Measurements from ENCODE around the gene OR2V1.
"Not testable (repeated sequence)": the region's sequence is repeated elsewhere in the genome, so short reads cannot be mapped to it uniquely, and the experiment has no call there.

Gene OR2V1, protein sequence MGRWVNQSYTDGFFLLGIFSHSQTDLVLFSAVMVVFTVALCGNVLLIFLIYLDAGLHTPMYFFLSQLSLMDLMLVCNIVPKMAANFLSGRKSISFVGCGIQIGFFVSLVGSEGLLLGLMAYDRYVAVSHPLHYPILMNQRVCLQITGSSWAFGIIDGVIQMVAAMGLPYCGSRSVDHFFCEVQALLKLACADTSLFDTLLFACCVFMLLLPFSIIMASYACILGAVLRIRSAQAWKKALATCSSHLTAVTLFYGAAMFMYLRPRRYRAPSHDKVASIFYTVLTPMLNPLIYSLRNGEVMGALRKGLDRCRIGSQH

DNA sequence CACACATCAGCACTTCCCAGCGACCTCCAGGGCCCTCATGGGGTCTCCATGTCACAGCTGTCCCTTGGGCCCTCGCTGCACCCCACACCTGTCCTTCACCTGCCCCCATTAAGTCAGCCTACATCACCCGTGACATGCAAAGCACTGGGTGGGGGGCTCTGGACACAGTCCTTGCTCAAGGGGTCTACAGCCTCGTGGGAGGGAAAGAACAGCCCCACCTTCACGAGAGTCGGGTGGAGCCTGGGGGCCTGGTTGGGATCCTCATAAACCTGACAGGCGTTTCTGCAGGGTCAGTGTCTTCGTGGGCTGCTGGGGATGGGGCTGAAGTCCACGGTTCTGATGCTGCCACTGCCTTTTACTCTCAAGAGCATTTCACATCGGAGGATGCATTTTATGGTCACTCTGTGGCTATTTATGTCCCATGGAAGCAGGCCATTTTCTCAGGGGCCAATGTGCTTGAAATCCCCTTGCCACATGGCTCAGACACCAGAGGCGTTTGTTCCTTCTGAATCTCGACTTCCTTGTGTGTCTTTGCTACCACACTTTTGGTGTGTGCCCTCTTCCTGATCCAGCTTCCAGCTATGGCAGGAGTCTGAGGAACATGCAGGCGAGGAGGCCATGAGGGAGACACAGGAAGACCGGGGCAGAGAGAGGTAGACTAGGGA is at the start of gene OR2V1:
Gene OR2V1, minus strand, starts transcription at position 338 of the 665 bp plus-strand sequence. CDS start 5,865 bp downstream, outside the sequence.
- no peak for ATAC-seq (replicated peaks; ENCODE audit: extremely low read depth, poor library complexity, severe bottlenecking)
- H3K9me3 Mint-ChIP-seq = no peaks in the 10 kb centered on the region

DNA sequence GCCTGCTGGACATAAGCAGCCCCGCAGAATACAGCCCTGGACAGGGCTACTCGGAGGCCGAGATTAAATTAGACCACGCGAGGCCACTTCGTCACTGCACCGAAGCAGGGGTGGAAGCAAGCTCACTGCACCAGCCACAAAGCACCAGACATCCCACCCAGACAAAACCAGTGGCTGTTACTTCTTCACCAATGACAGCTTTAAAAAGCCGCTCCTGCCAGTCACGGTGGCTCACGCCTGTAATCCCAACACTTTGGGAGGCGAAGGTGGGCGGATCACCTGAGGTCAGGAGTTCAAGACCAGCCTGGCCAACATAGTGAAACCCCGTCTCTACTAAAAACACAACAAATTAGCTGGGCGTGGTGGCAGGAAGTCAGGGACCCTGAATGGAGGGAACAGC is 46.6 kb upstream of the OR2V1 start:
- not testable (repeated sequence) for DNase-seq (ENCODE audit: low spot score in 2 of 2); H3K9me3 Mint-ChIP-seq; H3K27ac Mint-ChIP-seq (ENCODE audit: low read depth); H3K4me3 Mint-ChIP-seq; H3K36me3 Mint-ChIP-seq (ENCODE audit: insufficient read depth); H3K27me3 Mint-ChIP-seq; ATAC-seq (replicated peaks; ENCODE audit: extremely low read depth, poor library complexity, severe bottlenecking)
- peaks cover 19% of the 10 kb centered on the region for H3K4me1 Mint-ChIP-seq

More for the DNA sequence above, at the start of gene OR2V1:
- H3K4me1 Mint-ChIP-seq = no peaks in the 10 kb centered on the region
- H3K27ac Mint-ChIP-seq (ENCODE audit: low read depth) = no peak within 1 kb of the TSS
- H3K4me3 Mint-ChIP-seq = no peak within 1 kb of the TSS
- no peak for DNase-seq (ENCODE audit: low spot score in 2 of 2)
- peaks cover 85% of the 10 kb centered on the region for H3K27me3 Mint-ChIP-seq
- H3K36me3 Mint-ChIP-seq (ENCODE audit: insufficient read depth) = no peaks in the 10 kb centered on the region

DNA sequence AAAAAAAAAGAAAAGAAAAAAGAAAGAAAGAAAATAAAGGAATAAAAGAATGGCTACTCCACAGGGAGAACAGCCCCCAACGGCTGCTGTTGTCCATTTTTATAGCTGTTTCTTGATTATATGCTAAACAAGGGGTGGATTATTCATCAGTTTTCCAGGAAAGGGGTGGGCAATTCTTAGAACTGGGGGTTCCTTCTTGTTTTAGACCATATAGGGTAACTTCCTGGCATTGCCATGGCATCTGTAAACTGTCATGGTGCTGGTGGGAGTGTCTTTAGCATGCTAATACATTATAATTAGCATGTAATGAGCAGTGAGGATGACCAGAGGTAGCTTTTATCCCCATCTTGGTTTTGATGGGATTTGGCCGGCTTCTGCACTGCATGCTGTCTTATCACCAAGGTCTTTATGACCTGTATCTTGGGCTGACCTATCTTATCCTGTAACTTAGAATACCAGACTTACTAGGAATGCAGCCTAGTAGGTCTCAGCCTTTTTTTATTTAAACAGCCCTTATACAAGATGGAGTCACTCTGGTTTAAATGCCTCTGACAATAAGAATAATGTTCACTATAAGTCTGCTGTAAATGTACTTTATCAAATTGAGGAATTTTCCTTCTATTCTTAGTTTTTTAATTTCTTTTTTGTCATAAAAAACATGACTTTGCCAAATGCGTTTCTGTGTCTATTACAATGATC is 45.4 kb upstream of the OR2V1 start:
- ATAC-seq (replicated peaks; ENCODE audit: extremely low read depth, poor library complexity, severe bottlenecking) = no peak
- no peaks in the 10 kb centered on the region for H3K27me3 Mint-ChIP-seq
- H3K4me1 Mint-ChIP-seq = peaks cover 13% of the 10 kb centered on the region
- H3K27ac Mint-ChIP-seq (ENCODE audit: low read depth) = no peak overlapping the region
- H3K9me3 Mint-ChIP-seq = no peaks in the 10 kb centered on the region
- H3K4me3 Mint-ChIP-seq = no peak overlapping the region
- H3K36me3 Mint-ChIP-seq (ENCODE audit: insufficient read depth) = peaks cover 7% of the 10 kb centered on the region
- no peak for DNase-seq (ENCODE audit: low spot score in 2 of 2)

DNA sequence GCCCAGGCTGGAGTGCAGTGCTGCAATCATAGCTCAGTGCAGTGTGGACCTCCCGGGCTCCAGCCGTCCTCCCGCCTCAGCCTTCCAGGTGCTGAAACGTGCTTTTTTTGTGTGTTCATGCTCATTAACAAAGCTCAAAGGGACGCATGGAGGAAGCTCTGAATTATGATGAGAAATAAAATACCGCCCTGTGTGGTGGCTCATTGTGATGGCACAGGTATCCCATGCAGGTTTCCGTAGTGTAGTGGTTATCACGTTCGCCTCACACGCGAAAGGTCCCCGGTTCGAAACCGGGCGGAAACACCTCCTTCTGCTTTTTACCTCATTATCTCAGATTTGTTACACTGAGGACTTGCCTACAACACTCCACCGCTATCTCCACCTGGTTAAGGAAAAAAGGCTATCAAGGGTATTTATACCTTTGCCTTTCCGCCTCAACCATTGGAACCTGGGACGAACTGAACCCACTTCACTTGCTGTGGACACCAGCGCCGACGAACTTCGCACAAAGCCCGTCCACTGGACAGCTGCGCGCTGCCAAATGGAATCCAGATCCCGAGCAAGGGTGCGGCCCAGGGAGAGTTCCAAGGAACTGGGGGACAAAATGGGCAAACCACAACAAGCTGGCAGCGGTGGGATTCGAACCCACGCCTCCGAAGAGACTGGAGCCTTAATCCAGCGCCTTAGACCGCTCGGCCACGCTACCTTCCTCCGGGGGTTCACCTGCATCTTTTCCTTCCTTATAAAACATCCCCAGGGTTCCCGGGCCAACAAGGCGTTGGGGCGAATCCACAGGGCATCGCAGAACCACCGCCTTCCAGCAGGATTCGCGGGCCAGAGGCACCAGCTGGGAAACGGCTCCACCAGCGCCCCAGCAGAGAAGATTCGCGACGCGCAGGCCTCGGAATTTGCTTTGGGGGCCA is 42.7 kb upstream of the OR2V1 start:
- Mint-ChIP-seq H3K27me3 (peaks cover 19% of the 10 kb centered on the region), H3K27ac (ENCODE audit: low read depth) (peak overlapping the region; percentile 85), H3K4me3 (peak overlapping the region; percentile 82), H3K9me3 (no peaks in the 10 kb centered on the region), H3K4me1 (peaks cover 31% of the 10 kb centered on the region), H3K36me3 (ENCODE audit: insufficient read depth) (peaks cover 22% of the 10 kb centered on the region)
- DNase-seq (ENCODE audit: low spot score in 2 of 2) (peak; percentile 39 to 67), ATAC-seq (replicated peaks; ENCODE audit: extremely low read depth, poor library complexity, severe bottlenecking) (peak; percentile 83)

DNA sequence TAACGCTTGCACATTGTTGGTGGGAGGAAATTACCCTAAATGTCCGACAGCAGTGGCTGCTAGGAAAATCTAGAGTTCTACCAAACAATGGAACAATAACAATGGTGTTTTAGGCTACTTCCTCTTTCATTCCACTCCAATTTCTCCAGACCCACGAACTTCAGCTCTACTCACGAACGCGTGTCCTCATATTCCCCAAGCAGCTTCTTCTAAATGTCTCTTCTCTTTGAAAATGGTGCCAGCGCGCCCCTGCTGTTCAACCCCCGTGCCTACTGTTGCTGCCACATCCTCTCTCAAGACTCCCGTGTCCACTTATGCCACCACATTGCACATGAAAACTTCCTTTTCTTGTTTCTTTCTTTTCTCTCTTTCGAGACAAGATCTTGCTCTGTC is 42.1 kb upstream of the OR2V1 start:
- ATAC-seq (replicated peaks; ENCODE audit: extremely low read depth, poor library complexity, severe bottlenecking) (peak; percentile 33), DNase-seq (ENCODE audit: low spot score in 2 of 2) (no peak)
- H3K27ac Mint-ChIP-seq (ENCODE audit: low read depth) = peak overlapping the region; percentile 85
- H3K27me3 Mint-ChIP-seq = peaks cover 23% of the 10 kb centered on the region
- H3K4me3 Mint-ChIP-seq = peak overlapping the region; percentile 82
- no peaks in the 10 kb centered on the region for H3K9me3 Mint-ChIP-seq
- peaks cover 25% of the 10 kb centered on the region for H3K36me3 Mint-ChIP-seq (ENCODE audit: insufficient read depth)
- H3K4me1 Mint-ChIP-seq = peaks cover 37% of the 10 kb centered on the region

DNA sequence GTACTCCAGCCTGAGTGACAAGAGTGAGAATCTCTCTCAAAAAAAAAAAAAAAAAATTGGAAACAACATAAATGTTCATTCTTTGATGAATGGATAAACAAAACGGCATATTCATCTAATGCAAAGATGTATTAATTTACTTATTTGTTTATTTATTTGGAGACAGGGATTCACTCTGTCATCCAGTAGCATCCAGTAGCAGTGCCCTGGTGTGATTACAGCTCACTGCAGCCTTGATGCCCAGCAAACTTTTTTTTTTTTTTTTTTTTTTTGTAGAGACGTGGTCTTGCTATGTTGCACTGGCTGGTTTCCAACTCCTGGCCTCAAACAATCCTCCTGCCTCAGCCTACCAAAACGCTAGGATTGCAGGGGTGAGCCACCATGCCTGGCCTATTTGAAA is 40.8 kb upstream of the OR2V1 start:
- H3K9me3 Mint-ChIP-seq = no peaks in the 10 kb centered on the region
- peaks cover 29% of the 10 kb centered on the region for H3K36me3 Mint-ChIP-seq (ENCODE audit: insufficient read depth)
- peaks cover 23% of the 10 kb centered on the region for H3K27me3 Mint-ChIP-seq
- DNase-seq (ENCODE audit: low spot score in 2 of 2) (no peak), ATAC-seq (replicated peaks; ENCODE audit: extremely low read depth, poor library complexity, severe bottlenecking) (no peak)
- H3K4me3 Mint-ChIP-seq = no peak overlapping the region
- H3K27ac Mint-ChIP-seq (ENCODE audit: low read depth) = no peak overlapping the region
- H3K4me1 Mint-ChIP-seq = peaks cover 48% of the 10 kb centered on the region

DNA sequence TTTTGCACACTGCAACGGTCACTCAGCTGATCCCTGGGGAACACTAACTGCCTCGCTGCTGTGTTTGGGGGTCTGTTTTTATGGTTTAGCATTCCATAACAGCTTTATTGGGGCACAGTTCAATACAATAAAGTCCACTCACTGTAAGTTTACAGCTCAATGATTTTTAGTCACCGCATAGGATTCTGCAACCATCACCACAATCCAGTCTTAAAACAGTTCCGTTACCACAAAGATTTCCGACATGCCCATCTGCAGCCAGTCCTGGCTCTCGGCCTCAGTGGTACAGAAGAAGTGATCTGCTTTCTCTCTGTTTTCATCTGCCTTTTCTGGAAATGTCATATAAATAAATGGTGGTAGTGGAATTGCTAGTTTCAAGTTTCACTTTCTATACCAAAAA is 40.0 kb upstream of the OR2V1 start:
- no peak overlapping the region for H3K27ac Mint-ChIP-seq (ENCODE audit: low read depth)
- peaks cover 51% of the 10 kb centered on the region for H3K4me1 Mint-ChIP-seq
- H3K9me3 Mint-ChIP-seq = no peaks in the 10 kb centered on the region
- no peak for ATAC-seq (replicated peaks; ENCODE audit: extremely low read depth, poor library complexity, severe bottlenecking)
- no peak for DNase-seq (ENCODE audit: low spot score in 2 of 2)
- H3K27me3 Mint-ChIP-seq = peaks cover 23% of the 10 kb centered on the region
- H3K4me3 Mint-ChIP-seq = peak overlapping the region; percentile 52
- H3K36me3 Mint-ChIP-seq (ENCODE audit: insufficient read depth) = peaks cover 31% of the 10 kb centered on the region

DNA sequence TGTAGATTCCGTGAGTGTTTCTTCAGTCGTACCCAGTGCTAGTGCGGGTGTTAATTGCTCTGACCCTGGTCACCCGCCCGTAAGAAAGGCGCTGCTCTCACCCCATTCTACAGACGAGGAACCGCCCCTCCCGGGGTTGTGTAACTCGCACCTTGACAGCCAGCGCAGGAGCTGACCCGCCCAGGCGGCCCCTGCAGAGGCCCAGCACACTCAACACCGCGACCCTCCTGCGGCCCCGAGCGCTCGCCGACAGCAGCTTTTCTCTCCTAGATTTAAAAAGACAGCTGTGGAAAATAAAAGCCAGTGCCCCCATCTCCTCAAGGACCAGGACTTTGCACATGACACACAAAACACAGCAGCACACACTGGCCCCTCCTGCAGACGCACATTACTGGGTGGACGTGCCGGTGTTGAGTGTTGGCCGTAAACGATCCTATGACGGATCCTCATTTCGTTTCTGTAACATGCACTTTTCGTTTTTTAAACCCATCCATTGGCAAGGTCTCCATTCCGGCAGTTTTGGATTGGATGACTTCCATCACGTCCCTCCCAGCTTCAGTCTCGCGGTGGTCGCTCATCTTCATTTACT is 39.4 kb upstream of the OR2V1 start:
- DNase-seq (ENCODE audit: low spot score in 2 of 2) (no peak), ATAC-seq (replicated peaks; ENCODE audit: extremely low read depth, poor library complexity, severe bottlenecking) (no peak)
- Mint-ChIP-seq H3K9me3 (no peaks in the 10 kb centered on the region), H3K4me1 (peaks cover 51% of the 10 kb centered on the region), H3K36me3 (ENCODE audit: insufficient read depth) (peaks cover 35% of the 10 kb centered on the region), H3K4me3 (peak overlapping the region; percentile 52), H3K27ac (ENCODE audit: low read depth) (peak overlapping the region; percentile 65), H3K27me3 (peaks cover 23% of the 10 kb centered on the region)

DNA sequence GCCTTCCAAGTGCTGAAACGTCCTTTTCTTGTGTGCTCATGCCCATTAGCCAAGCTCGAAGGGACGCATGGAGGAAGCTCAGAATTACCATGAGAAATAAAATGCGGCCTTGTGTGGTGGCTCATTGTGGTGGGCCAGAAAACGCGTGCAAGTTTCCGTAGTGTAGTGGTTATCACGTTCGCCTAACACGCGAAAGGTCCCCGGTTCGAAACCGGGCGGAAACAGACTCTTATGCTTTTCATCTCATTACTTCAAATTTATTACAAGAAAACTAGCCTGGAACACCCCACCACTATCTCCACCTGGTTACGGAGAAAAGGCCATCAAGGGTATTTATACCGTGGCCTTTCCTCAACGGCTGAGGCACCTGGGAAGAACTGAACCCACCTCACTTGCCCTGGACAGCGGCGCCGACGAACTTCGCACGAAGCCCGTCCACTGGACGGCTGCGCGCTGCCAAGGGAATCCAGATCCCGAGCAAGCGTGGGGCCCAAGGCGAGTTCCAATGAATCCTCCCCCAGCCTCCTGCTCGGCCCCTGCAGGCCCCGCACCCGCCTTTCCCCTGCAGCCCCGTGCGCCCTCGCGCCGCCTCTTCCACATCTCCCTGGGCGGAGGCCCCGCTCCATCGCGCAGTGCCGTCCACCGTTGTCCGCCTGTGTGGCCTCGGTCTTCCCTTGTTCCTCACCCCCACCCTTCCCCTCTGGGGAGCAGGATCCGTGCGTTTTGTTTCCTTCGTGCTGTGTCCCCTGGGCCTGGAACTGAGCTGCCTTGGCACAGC is 38.7 kb upstream of the OR2V1 start:
- H3K36me3 Mint-ChIP-seq (ENCODE audit: insufficient read depth) = peaks cover 38% of the 10 kb centered on the region
- H3K9me3 Mint-ChIP-seq = not testable (repeated sequence)
- H3K27ac Mint-ChIP-seq (ENCODE audit: low read depth) = peak overlapping the region; percentile 65
- H3K27me3 Mint-ChIP-seq = peaks cover 23% of the 10 kb centered on the region
- DNase-seq (ENCODE audit: low spot score in 2 of 2) (peak; percentile 79 to 80), ATAC-seq (replicated peaks; ENCODE audit: extremely low read depth, poor library complexity, severe bottlenecking) (peak; percentile 47)
- peaks cover 51% of the 10 kb centered on the region for H3K4me1 Mint-ChIP-seq
- H3K4me3 Mint-ChIP-seq = peak overlapping the region; percentile 52

DNA sequence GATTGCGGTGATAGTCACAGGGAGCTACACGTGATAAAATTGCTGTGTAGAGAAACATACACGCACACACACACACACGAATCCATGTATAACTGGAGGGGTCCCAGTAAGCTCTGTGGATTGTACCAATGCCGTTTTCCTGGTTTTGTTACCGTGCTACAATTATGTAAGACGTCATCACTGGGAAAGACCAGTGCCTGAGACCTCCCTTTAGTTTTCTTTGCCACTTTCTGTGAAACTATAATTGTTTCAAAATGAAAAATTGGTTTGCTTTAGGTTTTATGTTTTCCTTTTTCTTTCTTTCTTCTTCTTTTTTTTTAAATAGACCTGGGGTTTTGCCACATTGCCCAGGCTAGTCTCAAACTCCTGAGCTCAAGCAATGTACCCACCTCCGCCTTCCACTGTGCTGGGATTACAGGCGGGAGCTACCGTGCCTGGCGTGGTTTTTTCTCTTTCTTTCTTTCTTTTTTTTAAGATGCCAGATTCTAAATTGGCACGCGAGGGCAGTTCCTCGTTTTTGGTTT is 37.7 kb upstream of the OR2V1 start:
- Mint-ChIP-seq H3K4me1 (peaks cover 54% of the 10 kb centered on the region), H3K36me3 (ENCODE audit: insufficient read depth) (peaks cover 45% of the 10 kb centered on the region), H3K27me3 (peaks cover 23% of the 10 kb centered on the region), H3K4me3 (no peak overlapping the region), H3K27ac (ENCODE audit: low read depth) (no peak overlapping the region), H3K9me3 (peaks cover 3% of the 10 kb centered on the region)
- no peak for ATAC-seq (replicated peaks; ENCODE audit: extremely low read depth, poor library complexity, severe bottlenecking)
- no peak for DNase-seq (ENCODE audit: low spot score in 2 of 2)

DNA sequence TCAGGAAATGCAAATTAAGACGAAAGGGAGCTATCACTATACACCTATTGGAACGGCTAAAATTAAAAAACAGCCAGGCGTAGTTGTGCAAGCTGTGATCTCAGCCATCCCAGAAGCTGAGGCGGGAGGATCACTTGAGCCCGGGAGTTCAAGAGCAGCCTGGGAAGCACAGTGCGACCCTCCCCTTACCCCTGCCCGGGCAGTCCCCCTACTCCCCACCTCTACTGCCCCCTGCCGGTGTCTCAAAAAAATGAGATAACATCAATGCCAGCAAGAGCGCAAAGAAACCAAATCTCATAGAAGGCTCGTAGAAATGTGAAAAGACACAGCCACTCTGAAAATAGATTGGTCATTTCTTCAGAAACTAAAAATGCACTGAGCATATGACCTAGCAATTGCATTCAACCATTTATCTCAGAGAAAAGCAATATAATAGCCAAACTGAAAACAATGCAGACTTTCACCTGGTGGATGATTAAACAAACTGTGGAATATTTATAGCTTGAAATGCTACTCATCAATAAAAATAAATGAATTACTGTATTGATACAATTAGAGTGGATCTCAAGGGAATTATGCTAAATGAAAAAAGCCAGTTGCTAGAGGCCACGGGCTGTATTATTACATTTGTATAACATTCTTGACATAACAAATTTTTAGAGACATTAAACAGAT is 37.0 kb upstream of the OR2V1 start:
- ATAC-seq (replicated peaks; ENCODE audit: extremely low read depth, poor library complexity, severe bottlenecking) = no peak
- Mint-ChIP-seq H3K4me1 (peaks cover 49% of the 10 kb centered on the region), H3K36me3 (ENCODE audit: insufficient read depth) (peaks cover 42% of the 10 kb centered on the region), H3K4me3 (no peak overlapping the region), H3K27ac (ENCODE audit: low read depth) (no peak overlapping the region), H3K27me3 (peaks cover 23% of the 10 kb centered on the region), H3K9me3 (peaks cover 4% of the 10 kb centered on the region)
- DNase-seq (ENCODE audit: low spot score in 2 of 2) = no peak

All from central memory CD8-positive, alpha-beta T cell (primary cell).